Stimulated activated CD4-positive, alpha-beta T cell treated with anti-CD3 and anti-CD28 coated beads, Interleukin-15, amount 100 ng/mL, for 1 hour (primary cell): Measurements from ENCODE around the gene DIDO1.

ENCODE experiments used
- DNase-seq, 2 donors: peaks; one replicate each; pipeline ENCODE4 v3.0.0-alpha.2; 2020; ENCODE audit warnings: low read depth in 1 of 2, low spot score in 1 of 2

The DIDO1 gene

DNA sequence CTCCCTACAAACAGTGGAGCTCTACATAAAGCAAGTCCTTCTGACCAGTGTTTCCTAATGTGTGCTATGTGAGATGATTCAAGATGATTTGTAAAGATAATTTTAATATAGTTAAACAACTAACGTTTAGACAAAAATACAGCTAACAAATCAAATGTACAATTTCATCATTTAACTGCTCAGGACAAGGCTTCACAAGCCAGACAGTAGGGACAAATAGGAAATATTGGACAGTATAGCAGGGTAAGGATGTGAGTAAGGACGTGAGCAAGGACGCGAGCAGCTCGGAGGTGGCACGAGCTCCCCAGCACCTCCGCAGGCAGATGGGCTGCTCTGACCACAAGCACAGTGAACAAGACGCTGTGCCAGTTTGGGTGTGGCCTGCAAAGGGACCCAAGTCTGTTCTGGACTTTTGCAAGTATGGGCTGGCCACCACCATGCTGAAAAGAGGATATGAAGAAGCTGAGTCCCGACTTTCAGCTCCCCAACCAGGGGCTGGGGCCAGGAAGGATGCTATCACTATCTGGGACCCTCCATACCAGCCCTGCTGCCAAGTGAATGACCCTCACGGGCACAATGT, 14.5 kb downstream of the DIDO1 start:
- no peak for DNase-seq

DNA sequence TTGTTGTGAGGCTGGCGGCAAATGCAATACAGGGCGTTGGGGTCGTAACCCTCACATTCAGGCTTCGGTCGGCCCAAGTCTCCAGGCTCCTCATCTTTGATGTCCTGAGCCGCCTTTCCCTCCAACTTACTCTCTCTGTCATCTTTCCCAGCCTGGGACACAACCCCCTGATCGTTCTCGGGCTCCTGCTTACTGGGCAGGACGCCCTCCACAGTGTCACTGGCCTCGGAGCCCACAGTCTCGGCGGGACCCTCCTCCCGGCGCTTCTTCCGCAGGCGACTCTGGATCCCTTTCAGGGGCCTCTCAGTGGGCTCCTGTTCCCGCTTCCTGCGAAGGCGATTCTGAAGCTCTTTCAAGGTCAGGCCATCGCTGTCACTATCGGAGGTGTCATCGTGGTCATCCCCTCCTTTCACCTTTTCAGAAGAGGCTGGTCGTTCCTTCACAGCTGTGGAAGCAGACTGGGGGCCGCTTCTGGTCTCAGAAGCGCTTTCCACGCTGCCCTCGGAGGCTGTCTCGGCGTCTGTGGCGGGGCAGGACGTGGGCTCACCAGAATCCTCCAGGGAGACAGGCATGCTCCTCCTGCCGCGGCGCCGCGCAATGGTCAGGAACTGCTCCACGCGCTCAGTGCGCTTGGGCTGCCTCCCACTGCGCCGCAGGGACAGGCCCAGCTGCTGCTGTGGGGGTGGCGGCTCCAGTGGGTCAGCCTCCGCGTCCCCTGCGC, 15.4 kb downstream of the DIDO1 start:
- no peak for DNase-seq

DNA sequence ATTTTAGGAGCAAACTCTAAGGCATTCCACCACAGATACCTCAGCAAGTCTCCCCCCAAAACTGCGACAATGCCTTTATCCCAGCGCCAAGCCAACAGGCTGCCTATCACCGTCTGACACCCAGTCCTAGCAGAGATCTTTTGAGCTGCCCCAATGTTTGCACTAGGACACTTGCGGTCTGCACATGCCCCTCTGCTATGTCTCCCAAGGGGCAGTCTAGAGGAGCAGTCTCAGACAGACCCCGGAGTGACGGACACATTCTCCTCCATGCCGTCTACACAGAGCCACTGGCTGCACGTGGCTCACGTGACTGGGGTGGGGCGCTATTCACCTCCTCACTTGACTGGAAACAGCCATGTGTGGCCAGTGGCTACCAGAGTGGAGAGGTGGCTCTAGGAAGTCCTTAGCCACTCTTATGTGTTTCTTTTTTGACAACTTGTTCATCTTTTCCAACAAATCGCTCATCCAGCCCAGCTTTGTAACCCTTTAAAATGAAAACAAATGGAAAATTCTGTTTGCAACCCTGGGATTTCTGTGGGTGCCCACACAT, 16.0 kb downstream of the DIDO1 start:
- DNase-seq = no peak

DNA sequence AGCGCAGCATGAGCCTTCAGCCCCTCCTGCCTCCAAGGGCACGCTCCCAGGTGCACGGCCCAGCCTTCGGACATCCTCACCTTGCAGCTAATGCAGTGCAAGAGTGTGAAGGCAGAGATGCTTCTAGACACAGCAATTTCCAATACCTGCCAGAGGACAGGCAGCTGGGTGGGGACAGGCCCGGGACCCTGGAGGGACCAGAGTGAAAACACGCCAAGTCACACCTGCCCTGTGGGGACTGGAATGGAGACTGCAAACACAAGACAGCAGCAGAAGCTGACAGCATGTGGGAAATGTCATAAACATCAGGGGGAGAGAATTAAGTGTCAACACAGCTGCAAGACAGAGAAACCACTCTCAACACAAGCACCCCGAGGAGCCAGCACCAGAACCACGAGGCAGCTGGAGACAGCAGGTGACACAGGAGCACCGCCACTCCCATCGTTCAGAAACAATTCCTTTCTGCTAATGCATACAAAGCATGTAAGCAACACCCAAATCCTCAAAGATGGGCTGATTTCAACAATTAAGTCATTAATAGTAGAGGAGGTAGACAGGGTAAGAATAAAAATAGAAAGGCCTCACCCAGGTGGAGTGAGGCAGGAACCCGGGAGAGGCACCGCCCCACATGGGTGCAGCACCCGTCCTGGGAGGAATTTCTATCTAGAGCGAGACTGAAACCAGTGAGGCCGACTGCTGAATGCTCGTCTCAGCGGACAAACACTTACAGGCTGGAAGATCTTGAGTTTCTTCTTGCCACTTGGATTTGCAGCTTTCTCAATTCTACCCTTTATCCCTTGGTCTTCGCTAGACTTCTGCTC, 17.1 kb downstream of the DIDO1 start:
- DNase-seq = no peak

DNA sequence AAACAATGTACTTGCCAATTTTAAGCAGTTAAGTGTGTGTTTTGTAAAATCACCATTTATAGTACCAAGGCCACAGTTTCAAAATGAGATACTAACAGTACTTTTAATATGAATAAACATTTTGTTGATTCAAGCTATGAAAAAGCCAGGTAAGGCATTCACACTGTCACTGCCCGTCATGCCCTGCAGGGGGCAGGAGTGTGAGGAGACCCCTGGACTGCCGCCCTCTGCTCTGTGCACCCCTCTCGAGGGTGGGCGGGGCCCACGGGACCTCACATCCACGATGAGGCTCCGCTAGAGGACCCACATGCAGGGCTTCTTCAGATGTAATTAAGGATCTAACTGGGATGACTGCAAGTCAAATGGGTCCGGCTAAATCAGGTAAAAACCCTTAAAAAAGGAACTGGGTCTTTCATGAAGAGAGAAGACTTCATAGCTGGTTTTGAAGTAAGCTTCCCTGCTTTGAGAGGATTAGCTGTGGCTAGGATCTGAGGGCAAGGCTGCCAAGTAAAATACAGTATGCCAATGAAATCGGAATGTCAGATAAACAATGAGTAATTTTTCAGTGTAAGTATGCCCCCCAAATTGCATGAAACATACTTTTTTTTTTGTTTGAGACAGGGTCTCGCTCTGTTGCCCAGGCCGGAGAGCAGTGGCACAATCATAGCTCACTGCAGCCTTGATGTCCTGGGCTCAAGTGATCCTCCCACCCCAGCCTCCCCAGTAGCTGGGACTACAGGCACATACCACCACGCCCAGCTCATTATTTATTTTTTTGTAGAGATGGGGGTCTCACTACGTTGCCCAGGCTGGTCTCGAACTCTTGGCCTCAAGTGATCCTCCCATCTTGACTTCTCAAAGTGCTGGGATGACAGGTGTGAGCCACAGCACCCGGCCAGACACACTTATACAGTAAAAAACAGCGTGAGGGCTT, 18.7 kb downstream of the DIDO1 start:
- DNase-seq = no peak

DNA sequence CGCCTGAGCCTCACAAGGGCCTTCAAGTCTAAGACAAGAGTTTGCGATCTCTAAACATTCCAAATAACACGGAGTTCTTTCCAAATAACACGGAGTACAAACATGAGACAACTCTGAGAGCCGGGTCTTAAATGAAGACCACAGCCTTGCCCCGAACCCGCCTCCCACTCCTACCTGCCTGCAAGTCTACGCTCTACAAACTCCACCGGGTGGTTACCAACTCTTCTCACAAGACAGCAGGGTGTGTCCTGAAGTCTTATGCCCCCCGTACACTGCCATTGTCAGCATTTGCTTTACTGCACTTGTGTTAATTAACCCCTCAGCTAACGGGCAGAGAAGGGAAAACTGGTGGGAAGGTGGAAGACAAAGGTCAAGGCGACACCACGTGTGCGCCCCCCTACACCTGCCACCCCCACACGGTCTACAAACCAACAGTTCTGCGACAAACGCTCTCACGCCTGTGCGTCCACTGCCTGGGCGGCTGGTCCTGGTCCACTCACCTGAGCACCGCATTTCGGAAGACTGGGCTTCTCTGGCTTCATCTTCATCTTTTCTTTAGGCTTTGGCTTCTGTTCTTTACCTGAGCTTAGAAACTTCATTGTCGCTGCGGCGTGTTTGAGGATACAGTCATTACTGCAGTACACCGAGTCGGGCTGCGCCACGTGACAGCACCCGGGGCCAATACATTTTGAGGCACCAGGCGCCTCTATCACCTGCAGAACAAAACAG, 19.5 kb downstream of the DIDO1 start:
- no peak for DNase-seq

DNA sequence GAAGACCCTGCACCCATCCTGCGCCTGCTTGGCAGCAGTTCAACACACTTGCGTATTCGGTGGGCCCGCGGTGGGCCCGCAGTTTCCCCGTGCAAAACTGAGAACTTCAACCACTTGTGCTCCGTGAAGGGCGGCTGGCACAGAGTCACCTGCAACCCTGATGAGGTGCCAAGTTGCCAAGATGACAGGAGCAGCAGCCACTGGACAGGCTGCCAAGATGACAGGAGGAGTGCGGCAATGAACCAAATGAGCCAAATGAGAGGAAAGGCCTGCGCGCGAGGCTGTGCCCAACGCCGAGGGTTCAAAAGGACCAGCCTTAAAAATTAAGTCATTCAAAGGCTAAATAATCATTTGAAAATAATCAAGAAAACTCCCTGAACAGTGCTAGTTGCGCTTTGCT, 20.1 kb downstream of the DIDO1 start:
- no peak for DNase-seq

DNA sequence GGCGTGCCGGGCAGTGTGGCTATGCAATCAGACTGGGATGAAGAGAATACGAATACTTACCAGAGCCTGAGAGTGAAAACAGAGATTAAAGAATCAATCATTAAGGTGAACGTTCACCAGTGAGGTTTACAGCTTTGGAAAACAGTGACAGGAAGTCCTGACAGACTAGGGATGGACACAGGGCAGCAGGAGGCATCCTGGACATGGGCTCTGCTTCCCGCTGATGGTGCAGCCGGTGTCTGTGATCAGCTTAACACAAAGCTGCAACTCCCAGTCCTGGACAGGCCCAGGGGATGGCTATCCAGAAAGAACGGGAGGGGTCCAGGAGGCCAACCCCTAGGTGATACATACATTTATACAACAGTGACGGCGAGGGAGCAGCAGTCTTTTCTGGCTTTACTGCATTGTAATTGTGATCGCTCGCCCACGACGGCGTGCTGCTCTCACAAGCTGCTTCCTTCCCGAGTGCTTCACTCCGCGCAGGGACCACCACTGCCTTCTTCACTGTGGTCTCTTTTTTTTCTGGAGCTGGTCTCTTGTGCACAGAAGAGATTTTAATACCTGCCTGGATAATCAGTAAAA, 20.7 kb downstream of the DIDO1 start:
- no peak for DNase-seq

DNA sequence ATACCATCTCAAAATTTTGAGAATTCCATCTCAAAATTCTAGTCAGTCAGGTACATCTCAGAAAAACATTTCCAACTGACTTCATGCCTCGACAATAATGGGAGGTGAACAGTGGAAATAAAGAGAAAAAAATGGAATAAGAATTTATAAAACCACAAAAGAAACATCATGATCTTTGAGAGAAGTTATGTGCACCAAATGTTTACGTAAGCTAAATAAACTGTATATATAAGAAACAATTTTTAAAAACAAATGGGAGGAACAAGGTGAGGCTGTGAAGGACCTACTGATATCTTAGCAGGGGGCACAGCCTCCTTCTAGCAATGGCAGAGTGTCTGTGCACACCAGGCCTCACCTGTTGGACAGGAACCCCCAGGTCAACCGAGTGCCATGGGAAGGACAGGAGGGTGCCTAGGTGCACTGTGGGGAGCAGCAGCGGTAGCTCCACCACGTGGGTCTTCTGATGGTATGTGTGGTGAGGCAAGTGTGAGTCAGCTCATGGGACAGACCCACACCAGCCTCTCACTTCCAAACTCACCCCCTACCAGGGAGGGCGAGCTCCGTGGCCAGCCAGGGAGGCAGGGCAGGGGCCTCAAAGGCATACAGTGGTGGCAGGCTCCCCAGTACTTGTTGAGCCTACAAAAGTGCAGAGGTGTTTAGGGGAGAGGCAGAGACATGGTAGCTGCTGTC, 23.2 kb downstream of the DIDO1 start:
- no peak for DNase-seq

DNA sequence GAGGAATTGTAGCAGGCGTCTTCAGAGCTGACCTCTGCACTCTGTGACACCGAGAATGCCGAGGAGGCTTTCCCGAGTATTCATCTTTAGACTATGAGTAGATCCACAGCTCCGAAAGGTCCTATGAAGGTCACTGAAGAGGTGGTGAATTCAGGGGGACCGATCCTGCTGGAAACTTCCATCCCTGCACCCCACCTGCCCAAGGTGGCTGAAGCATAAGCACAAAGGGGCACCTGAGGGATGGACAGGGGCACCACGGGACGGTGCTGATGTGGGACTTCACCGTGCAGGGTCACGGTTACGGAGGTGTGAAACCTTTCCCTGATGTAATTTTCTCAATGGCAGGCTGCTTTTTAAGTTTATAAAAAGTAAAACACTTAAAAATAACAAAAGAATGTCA, 24.4 kb downstream of the DIDO1 start:
- DNase-seq = no peak

DNA sequence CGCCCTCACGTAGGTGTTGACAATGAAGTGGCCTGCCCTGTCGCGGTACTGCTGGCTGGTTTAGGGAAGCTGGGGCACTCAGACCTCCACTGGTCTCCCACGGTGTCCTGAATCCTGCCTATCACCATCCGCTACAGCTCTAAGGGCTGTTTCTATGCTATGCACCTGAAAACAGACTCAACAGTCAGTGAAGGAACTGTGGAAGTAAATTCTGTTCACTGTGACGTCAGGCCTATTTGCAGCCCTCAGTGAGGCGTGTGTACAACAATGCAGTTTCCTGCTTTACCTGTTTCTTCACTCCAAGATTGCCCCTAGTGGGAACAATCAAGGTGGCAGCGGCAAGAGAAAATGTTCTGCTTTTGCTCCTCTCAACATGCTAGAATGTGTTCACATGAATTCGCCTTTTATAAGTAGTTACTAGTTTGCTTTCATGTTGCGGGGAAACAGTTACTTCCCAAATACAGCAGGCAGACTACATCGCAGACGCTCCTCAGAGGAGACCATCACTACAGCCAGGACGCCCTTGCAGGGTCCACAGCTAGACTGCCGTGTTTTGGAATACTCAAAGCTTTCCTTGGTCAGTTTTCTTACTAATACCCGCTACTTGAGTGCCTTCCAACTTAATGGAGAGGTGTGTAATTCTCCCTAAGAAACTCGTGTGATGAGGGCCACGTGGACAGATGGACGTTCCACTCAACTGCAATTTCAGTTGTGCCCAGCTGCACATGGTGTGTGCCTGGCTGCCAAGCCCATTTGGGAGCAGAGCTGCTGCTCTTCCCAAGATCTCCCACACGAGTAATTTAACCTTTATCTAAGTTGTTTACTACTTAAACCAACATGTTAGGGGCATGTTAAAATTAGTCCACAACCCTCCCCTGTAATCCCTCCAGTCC, 25.4 kb downstream of the DIDO1 start:
- no peak for DNase-seq

DNA sequence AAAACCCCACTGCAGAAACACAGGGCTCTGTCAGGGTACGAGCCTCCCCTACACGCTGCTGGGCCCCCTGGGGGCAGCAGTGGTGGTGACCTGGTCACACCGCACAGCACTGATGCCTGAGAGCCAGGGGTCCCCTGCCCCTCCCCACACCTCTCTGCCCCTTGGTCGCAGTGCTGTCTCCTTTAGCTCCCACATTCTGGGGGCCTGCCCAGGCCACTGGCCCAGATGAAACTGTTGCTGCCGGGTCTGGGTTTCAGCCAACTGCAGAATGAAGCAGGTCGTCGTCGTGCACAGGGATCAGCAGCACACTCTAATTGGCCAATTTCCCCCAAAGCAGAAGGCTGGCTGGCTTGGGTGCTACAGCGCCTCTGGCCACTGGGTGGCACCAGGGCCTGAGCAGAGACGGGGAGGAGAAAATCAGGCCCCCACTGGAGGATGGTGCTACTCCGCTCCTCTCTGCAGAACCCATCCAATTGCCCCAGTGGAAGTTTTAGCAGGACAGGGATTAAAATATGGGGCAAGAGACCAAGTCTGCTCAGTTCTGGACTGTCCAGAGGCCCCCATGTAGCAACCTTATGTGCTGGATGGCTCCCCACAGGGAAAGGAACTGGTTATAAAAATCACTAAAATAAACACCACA, 26.1 kb downstream of the DIDO1 start:
- peak; percentile 61 to 62 for DNase-seq

DNA sequence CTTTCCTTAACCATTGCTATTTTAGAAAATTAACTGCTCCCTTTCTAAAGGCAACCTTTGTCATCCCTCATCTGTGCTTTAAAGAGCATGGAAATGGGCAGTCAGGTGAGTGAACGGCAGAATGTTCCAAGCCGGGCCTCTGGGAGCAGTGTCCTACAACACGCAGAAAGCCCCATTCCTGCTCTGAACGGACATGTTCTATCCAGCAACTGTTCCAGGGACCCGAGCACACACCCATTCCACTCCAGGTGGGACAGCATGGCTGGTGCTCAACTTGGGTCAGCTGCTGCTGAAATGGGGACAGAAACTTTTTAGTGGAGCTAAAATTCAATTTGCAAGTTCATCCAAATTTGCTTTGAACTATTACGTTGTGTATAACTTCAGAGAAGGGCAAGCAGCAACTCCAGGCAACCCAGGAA, 26.7 kb downstream of the DIDO1 start:
- DNase-seq = no peak

DNA sequence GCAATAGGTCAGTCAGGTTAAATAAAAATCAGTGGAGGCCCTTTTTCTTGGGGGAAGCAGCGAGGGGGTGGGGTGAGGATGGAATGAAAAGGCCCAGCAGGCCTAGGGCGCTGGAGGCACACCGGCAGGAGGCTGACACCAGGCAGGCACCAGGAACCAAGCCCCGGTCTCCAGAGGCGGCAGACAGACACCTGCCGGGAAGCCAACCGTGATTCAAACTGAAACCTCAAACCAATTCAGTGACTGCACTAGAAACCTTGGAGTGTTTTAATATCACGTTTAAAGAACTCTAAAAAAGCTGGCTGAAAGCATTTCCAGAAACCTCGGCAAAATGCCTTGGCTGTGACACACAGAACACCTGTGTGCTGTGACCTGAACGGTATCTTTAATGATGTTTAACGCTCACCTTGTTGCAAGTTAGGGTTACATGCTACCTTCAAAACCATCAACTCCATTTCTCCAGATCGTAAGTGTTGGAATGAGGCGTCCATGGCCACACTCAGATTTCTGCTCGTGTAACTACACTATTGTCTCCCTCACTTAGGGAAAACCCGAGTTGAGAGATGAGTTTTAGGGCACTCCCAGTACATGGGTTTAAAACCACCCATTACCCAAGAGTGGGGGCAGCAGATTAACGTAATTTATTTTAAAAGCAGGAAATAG, 27.2 kb downstream of the DIDO1 start:
- DNase-seq = no peak

DNA sequence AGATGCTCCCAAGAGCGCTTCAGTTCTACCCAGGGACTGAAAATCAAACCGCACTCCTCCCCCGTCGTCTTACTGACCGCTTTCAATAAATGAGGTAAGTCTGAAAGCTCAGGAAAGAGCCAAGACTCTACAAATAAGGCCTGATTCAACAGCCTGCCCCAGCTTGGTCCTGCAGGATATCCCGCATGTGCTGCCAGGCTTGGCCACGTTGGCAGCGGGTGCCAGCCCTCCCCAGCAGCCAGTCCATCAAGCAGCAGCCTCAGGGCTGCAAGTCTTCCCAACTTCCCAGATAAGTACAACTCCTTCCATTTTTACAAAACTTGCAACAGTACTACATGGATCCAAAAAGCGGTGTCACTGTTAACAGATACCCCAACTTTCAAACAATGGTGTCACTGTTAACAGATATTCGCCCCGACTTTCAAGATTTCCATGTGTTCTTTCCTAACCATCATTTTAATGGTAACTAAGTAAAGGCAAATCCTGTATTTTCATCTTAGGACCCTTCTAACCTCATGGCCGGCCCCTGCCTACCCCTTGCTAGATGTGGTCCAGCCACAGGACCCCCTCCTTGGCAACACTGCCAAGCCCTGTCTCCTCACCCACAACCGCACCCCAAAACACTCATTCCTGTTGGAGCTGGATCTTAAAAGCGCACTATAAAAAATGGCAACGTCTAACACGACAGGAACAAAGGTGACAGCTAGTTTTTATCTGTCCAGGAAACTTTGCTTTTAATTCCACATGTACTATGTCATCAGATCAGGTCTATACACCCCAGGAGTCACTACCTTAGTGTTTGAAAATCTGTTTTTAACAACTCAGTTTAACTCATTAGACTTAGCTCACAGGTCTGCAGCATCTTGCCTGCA, 28.0 kb downstream of the DIDO1 start:
- no peak for DNase-seq

DNA sequence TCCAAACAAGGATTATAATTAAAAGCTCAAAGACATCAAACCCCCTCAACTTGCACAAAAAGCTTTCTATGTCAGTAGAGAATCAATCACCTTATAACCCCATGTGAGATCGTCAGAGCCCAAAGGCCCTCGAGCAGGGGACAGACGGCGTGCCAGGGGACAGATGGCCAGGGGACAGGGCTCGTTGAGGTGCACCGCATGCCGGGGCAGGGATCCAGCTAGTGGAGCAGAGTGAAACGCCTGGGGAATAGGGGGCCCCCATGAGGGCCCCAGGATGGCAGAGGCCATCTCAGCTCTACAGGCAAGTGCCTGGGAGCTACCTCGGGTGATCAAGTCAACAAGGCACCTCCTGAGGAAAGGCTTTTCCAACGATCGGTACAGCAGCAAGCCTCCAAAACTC, 28.6 kb downstream of the DIDO1 start:
- DNase-seq = no peak
